Stimulated activated CD8-positive, alpha-beta memory T cell treated with anti-CD3 and anti-CD28 coated beads, Interleukin-12 subunit alpha, Interleukin-12 subunit beta, amount 100 ng/mL, for 4 hours (primary cell): Measurements from ENCODE around the gene SELL.
"Not testable (repeated sequence)": the region's sequence is repeated elsewhere in the genome, so short reads cannot be mapped to it uniquely, and the experiment has no call there.

Source experiments
- DNase-seq: peaks from one replicate; pipeline ENCODE4 v3.0.0-alpha.2; 2020; ENCODE audit warnings: low read depth

Gene SELL

GRCh38 chr1:169704797-169705196 lies 6.6 kb downstream of the SELL start:
- DNase-seq, result no peak

- DNase-seq, result no peak
Observed at GRCh38 chr1:169701261-169702005, 10.0 kb downstream of the SELL start.

- DNase-seq, result no peak
Observed at GRCh38 chr1:169699707-169700106, 11.7 kb downstream of the SELL start.

GRCh38 chr1:169698976-169699375 lies 12.4 kb downstream of the SELL start:
- DNase-seq, result no peak

GRCh38 chr1:169697755-169698154 lies 13.7 kb downstream of the SELL start:
- no peak for DNase-seq

- no peak for DNase-seq
Observed at GRCh38 chr1:169696273-169697100, 14.9 kb downstream of the SELL start.

- no peak for DNase-seq
Observed at GRCh38 chr1:169694304-169695075, 16.9 kb downstream of the SELL start.

GRCh38 chr1:169692756-169693460 lies 18.5 kb downstream of the SELL start:
- DNase-seq, result no peak

GRCh38 chr1:169690489-169690888 lies 20.9 kb downstream of the SELL start:
- DNase-seq, result no peak

GRCh38 chr1:169689395-169689794 lies 22.0 kb downstream of the SELL start:
- DNase-seq, result no peak

GRCh38 chr1:169688377-169688776 lies 23.0 kb downstream of the SELL start:
- DNase-seq, result not testable (repeated sequence)

GRCh38 chr1:169683661-169684060 lies 27.8 kb downstream of the SELL start:
- DNase-seq, result no peak

GRCh38 chr1:169683168-169683567 lies 28.3 kb downstream of the SELL start:
- not testable (repeated sequence) for DNase-seq

- DNase-seq, result no peak
Observed at GRCh38 chr1:169682071-169682470, 29.3 kb downstream of the SELL start.

GRCh38 chr1:169681140-169681539 lies 30.3 kb downstream of the SELL start:
- DNase-seq, result no peak

GRCh38 chr1:169680377-169681019 lies 30.9 kb downstream of the SELL start:
- no peak for DNase-seq

GRCh38 chr1:169679692-169680091 lies 31.7 kb downstream of the SELL start:
- no peak for DNase-seq

GRCh38 chr1:169676001-169676400 lies 35.4 kb downstream of the SELL start:
- DNase-seq, result no peak

GRCh38 chr1:169670836-169671235 lies 40.6 kb downstream of the SELL start:
- no peak for DNase-seq

GRCh38 chr1:169670244-169670643 lies 41.2 kb downstream of the SELL start:
- DNase-seq, result not testable (repeated sequence)
